GM18517 (cell line): ENCODE results near the gene ZBTB7B.

Source experiments
- ATAC-seq: cut with Tn5 transposase; IDR thresholded peaks from one replicate; pipeline ENCODE4 v1.9.1; 2021; ENCODE audit warnings: mild to moderate bottlenecking, moderate library complexity; ENCODE audit not compliant: unreplicated experiment

Gene ZBTB7B

GRCh38 chr1:155001675-155002463, 733 bp upstream of the ZBTB7B start:
- ATAC-seq: peak; percentile 37

- ATAC-seq: no peak
These were observed 694 bp downstream of the ZBTB7B start for GRCh38 chr1:155003227-155003765.

GRCh38 chr1:155003766-155004351, 1.3 kb downstream of the ZBTB7B start:
- no peak for ATAC-seq

- no peak for ATAC-seq
These were observed 1.9 kb downstream of the ZBTB7B start for GRCh38 chr1:155004352-155005075.

- ATAC-seq: no peak
These were observed 2.7 kb downstream of the ZBTB7B start for GRCh38 chr1:155005076-155006011.

- no peak for ATAC-seq
These were observed 4.0 kb downstream of the ZBTB7B start for GRCh38 chr1:155006601-155007101.

GRCh38 chr1:155007251-155007828, 4.7 kb downstream of the ZBTB7B start:
- no peak for ATAC-seq

GRCh38 chr1:155008015-155008941, 5.7 kb downstream of the ZBTB7B start:
- no peak for ATAC-seq

- no peak for ATAC-seq
These were observed 6.7 kb downstream of the ZBTB7B start for GRCh38 chr1:155009221-155009711.

GRCh38 chr1:155009742-155010141, 7.1 kb downstream of the ZBTB7B start:
- ATAC-seq: no peak

GRCh38 chr1:155010211-155010918, 7.8 kb downstream of the ZBTB7B start:
- ATAC-seq: no peak

- no peak for ATAC-seq
These were observed 8.4 kb downstream of the ZBTB7B start for GRCh38 chr1:155011004-155011416.

GRCh38 chr1:155011437-155012025, 8.9 kb downstream of the ZBTB7B start:
- no peak for ATAC-seq

- no peak for ATAC-seq
These were observed 9.5 kb downstream of the ZBTB7B start for GRCh38 chr1:155012026-155012546.

- no peak for ATAC-seq
These were observed 10.4 kb downstream of the ZBTB7B start for GRCh38 chr1:155012776-155013602.

GRCh38 chr1:155013632-155014031, 11.0 kb downstream of the ZBTB7B start:
- no peak for ATAC-seq
